ENCODE data around the gene BRCC3.

The BRCC3 gene

DNA sequence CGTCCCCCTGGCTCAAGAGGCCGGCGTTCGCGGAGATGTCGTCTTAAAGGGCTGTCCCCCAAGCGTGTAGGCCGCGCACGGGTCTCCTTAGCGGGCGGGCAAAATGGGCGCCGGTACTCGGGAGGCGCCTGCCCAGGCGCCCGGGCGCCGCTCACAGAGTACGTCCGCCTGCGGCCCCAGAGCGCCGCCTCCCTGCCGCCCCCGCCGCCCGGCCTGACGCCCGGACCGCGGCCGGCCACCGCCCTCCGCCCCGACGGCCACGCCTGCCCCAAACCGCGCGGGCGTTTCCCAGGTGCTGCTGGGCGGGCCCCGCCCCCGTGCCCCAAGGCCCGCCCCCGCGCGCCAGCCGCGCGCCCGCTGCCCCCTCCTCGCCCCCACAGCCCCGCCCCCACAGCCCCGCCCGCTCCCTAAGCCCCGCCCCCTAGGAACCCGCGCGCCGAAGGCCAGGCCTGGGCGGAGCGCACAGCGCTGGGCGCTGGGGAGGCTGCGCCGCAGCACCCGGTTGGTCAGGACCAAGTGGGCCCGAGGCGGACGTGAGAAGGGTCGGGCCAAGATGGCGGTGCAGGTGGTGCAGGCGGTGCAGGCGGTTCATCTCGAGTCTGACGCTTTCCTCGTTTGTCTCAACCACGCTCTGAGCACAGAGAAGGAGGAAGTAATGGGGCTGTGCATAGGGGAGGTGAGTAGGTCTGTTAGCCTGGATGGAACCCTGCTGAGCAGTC is at the start of gene BRCC3, which contains the start of the genes CMC4 and MTCP1:
Gene BRCC3 (plus strand): TSS at position 534 of the 719 bp plus-strand sequence. CDS start 20 bp downstream, at position 554.
Gene CMC4 (minus strand): TSS at position 162 of the 719 bp plus-strand sequence. CDS start 7,113 bp downstream, outside the sequence.
Gene MTCP1 (minus strand): TSS at position 162 of the 719 bp plus-strand sequence. CDS start 5,126 bp downstream, outside the sequence.
- TF ChIP-seq, protein P1, sequence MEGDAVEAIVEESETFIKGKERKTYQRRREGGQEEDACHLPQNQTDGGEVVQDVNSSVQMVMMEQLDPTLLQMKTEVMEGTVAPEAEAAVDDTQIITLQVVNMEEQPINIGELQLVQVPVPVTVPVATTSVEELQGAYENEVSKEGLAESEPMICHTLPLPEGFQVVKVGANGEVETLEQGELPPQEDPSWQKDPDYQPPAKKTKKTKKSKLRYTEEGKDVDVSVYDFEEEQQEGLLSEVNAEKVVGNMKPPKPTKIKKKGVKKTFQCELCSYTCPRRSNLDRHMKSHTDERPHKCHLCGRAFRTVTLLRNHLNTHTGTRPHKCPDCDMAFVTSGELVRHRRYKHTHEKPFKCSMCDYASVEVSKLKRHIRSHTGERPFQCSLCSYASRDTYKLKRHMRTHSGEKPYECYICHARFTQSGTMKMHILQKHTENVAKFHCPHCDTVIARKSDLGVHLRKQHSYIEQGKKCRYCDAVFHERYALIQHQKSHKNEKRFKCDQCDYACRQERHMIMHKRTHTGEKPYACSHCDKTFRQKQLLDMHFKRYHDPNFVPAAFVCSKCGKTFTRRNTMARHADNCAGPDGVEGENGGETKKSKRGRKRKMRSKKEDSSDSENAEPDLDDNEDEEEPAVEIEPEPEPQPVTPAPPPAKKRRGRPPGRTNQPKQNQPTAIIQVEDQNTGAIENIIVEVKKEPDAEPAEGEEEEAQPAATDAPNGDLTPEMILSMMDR (conservative IDR thresholded peaks at IDR 0.05; ENCODE audit: control insufficient read depth, insufficient read depth, low read depth, low read length): no peak
- DNase-seq (ENCODE audit: low read depth): peak; percentile 78
- peak within 1 kb of the TSS; percentile 75 for H3K4me3 ChIP-seq (ENCODE audit: control insufficient read depth, low read depth, low read length)

DNA sequence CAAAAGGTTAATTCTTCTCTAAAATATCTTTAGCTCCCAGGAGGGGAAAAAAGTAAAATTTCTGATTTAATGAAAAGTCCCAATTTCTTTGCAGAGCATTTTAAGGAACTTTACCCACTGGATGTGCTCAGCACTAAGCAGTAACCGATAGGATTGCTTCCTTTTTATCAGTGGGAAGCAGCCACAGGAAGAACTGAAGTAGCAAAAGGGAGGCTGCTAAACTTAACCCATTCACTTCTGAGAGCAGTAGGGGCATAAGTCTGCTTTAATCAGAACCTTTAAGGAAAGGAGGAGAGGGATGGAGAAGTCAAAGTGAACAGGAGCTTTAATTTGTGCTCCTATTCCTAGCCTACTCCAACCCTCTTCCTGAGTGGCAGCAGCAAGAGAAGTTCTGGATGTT is 48.7 kb upstream of the BRCC3 start, which contains the start of gene F8:
Gene F8 (minus strand): TSS at position 139 of the 400 bp plus-strand sequence. CDS start 171 bp downstream, outside the sequence.
- no peak within 1 kb of the TSS for H3K4me3 ChIP-seq (ENCODE audit: control insufficient read depth, low read depth, low read length)
- DNase-seq (ENCODE audit: low read depth): no peak
- TF ChIP-seq, protein P1 (conservative IDR thresholded peaks at IDR 0.05; ENCODE audit: control insufficient read depth, insufficient read depth, low read depth, low read length): no peak

DNA sequence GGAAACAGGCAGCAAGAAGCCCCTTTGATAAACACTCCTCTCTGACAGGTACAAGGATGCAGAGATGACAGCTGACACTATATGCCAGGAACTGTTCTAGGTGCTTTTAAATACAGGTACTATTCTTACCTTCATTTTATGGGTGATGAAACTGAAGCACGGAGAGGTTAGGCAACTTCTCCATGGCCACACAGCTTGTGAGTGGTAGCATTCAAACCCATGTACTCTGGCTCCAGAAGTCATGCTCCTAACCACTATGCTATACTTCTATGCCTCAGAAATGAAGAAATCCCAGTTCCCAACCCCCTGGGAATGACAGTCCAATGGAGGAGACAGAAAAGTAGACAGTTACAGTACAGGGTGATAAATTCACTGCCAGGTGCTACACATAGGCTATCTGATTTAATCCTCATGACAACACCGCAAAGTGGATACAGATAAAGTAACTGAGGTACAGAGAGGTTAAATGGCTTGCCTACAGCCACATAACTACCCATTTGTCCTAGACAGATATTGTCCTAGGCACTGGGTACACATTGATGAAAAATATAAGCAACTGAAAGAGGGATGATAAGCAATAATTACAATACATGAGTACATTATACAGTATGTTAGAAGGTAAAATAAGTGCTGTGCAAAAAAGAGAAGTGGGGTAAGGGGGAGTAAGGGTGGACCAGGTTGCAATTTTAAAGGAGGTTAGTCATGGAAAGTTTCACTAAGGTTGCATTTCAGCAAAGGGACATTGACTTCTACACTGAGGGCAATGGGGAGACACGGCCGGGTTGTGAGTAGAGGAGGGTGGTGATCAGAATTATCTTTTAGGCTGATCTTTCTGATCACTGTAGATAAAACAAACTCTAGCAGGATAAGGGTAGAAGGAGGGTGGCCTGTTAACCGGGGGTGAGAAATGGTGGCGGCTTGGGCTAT is 47.1 kb upstream of the BRCC3 start:
- no peak for DNase-seq (ENCODE audit: low read depth)
- no peak overlapping the region for H3K4me3 ChIP-seq (ENCODE audit: control insufficient read depth, low read depth, low read length)
- TF ChIP-seq, protein P1 (conservative IDR thresholded peaks at IDR 0.05; ENCODE audit: control insufficient read depth, insufficient read depth, low read depth, low read length): no peak

DNA sequence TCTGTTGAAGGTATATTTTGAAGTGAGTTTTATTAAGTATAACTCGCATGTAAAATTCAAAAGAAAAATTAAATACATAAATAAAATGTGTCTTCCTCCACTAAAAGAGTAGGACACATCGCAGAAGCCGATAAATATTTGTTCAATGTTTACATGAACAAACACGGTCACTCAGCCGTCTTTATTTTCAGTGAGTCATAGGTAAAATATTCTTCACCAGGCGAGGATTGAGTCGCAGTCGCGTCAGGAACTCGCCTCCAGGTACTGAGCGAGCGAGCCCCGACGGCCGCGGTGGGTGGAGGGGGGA is 44.9 kb upstream of the BRCC3 start:
- no peak for DNase-seq (ENCODE audit: low read depth)
- TF ChIP-seq, protein P1 (conservative IDR thresholded peaks at IDR 0.05; ENCODE audit: control insufficient read depth, insufficient read depth, low read depth, low read length): no peak
- peak overlapping the region; percentile 75 for H3K4me3 ChIP-seq (ENCODE audit: control insufficient read depth, low read depth, low read length)

DNA sequence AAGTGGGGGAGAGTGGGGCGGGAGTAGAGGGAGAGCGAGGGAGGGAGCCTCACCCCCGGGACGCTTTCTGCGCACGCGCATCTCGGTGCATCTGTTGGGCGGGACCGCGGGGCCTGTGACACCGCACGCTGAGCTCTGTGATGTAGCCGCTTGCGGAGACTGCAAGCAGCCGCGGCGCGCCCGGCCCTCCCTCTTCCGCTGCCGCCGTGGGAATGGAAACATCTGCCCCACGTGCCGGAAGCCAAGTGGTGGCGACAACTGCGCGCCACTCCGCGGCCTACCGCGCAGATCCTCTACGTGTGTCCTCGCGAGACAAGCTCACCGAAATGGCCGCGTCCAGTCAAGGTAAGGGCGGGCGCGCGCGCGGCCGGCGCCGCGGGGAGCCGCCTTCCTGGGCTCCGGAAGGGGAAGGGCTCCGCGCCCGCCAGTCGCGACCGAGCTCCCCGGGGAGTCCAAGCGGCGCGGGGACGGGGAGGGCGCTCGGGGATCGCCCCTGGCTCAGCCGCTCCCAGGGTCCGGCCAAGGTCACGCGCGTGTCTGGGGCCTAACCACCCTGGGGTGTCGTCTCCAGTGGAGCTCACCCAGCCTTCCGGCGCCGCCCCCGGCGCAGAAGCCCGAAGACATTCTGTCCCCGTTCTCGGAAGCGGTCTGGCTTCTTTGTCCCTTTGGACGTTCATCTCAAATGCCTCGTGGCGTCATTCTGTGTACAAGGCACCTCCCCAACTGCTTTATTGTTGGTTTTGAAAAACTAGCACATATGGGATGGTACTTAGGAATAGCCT is 44.4 kb upstream of the BRCC3 start, which contains the start of gene FUNDC2:
Gene FUNDC2 (plus strand): TSS at position 118 of the 782 bp plus-strand sequence. CDS start 95 bp downstream, at position 213.
- TF ChIP-seq, protein P1 (conservative IDR thresholded peaks at IDR 0.05; ENCODE audit: control insufficient read depth, insufficient read depth, low read depth, low read length): no peak

More for the DNA sequence above, 44.4 kb upstream of the BRCC3 start, which contains the start of gene FUNDC2:
- peak within 1 kb of the TSS; percentile 75 for H3K4me3 ChIP-seq (ENCODE audit: control insufficient read depth, low read depth, low read length)
- DNase-seq (ENCODE audit: low read depth): peak; percentile 88

All from fibroblast of mammary gland (primary cell).